HG02588 (cell line): Measurements from ENCODE around the gene MAPK12.
A peak's percentile ranks its signal among the peaks of the same experiment; 100 is the strongest.

Experiments
- ATAC-seq: cut with Tn5 transposase; IDR thresholded peaks from one replicate; pipeline ENCODE4 v1.9.1; 2021; ENCODE audit warnings: mild to moderate bottlenecking, moderate library complexity; ENCODE audit not compliant: unreplicated experiment

Gene MAPK12

GRCh38 chr22:50253046-50253915 lies 8.2 kb downstream of the MAPK12 start:
- no peak for ATAC-seq

DNA sequence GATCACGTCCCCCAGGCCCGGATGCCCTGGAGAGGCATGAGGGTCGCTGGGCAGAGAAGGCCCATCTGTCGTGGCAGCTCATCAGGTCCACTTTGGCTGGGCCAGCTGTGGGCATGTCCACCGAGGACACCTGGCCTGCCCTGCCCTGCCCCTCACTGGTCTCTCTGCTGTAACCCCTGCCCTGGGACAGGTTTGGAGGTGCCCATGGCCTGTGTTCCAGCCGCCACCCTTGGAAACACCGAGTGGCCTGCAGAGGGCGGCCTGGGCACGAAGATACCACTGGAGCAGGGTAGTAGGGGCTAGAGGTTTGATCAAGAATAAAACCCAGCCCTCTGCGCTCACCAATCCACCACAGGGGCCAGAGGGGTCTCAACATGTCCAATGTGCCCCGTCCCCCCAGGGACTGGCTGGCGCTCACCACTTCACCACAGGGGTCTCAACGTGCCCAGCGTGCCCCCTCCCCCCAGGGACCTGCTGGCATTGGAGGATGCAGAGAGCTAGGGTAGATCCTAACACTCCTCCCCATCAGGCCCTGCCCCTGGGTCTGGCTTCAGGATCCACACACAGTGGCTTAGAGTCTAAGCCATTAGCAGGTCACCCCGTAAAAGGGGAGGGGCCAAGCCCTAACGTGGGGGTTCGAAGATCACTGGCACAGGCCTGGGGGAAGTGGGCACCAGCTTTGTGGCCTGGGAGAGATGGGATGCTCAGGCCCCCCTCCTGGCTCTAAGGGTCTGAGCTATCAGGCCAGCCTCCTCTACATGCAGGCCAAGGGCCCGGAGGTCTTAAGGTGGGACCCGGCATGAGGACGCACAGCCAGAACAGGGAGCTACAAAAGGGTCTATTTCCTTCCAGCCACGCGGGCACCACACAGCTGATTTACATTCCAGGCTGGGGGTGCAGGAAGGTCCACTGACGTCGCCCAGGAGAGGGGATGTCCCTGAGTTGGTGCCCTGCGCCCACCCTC lies 9.1 kb downstream of the MAPK12 start:
- ATAC-seq, result no peak

- ATAC-seq, result no peak
These were observed 9.9 kb downstream of the MAPK12 start for GRCh38 chr22:50251477-50252081.

- peak; percentile 49 for ATAC-seq
These were observed 10.7 kb downstream of the MAPK12 start, which contains the start of gene HDAC10 for GRCh38 chr22:50250555-50251476. Gene HDAC10, minus strand, starts transcription at chr22:50251265. Its CDS starts 233 bp downstream, at chr22:50251032.

DNA sequence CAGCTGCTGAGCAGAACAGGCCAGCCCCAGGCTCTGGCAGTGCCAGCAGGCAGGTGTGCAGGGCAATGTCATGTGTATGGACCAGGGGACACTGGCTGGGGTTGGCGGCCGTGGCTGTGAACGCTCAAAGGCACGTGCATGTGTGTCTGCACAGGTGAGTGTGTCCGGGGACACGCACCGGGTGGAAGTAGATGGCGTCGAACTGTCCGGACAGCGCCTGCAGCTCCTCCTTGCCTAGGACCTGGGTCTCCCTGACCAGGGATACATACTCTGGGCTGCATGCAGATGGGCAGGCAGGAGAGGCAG lies 11.3 kb downstream of the MAPK12 start:
- no peak for ATAC-seq

DNA sequence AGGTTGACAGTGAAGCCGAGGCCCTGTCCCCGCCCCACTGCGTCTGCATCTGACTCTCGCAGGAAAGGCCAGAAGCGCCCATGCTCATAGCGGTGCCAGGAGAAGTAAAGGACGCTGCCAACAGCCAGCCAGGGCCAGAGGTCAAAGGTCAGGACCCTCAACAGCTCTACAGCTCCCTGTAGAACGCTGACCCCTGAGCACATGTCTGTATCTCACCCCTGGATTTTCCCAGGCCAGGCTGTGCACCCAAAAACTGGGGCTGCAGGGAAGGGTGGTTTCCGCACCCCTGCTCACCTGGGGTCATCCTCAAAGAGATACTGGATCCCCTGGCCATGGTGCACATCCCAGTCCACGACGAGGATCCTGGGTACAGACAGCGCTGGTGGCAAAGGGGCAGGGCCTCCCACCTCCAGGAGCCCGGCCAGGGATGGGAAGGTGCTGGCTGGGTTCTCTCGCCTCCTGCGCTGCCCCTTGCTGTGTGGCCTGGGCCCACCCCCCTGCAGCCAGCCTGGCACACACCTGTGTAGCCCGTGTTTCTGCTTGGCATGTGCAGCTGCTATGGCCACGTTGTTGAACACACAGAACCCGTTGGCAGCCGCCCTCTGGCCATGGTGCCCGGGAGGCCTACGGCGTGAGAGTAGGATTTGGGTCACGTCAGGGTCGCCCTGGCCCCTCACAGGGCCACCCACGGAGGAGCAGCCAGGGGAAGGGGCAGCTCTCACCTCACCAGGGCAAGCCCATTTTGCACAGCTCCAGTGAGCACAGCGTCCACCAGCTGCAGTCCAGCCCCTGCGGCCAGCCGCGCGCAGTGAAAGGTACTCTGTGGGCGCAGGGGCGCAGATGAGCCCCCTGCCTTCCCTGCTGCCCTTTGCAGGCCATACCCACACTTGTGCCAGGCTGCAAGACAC lies 11.9 kb downstream of the MAPK12 start:
- ATAC-seq, result no peak

GRCh38 chr22:50248196-50249081 lies 13.0 kb downstream of the MAPK12 start:
- no peak for ATAC-seq

DNA sequence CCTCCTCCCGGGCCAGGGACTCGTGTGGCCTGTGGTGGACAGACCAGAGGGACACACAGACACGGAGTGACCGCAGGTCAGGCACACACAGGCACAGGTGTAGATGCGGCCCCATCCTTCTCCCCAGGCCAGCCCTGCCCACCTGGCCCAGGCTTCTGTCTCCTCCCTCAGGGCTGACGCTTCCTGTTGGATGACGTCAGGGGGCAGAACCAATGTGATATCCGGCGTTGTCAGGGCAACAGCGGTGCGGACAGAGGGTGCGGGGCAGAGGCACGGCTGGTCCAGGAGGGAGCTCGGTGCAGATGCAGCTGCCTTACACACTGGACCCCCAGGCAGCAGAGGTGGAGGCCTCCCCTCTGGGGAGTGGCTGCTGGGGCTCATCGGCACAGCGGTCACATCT lies 13.7 kb downstream of the MAPK12 start:
- no peak for ATAC-seq

DNA sequence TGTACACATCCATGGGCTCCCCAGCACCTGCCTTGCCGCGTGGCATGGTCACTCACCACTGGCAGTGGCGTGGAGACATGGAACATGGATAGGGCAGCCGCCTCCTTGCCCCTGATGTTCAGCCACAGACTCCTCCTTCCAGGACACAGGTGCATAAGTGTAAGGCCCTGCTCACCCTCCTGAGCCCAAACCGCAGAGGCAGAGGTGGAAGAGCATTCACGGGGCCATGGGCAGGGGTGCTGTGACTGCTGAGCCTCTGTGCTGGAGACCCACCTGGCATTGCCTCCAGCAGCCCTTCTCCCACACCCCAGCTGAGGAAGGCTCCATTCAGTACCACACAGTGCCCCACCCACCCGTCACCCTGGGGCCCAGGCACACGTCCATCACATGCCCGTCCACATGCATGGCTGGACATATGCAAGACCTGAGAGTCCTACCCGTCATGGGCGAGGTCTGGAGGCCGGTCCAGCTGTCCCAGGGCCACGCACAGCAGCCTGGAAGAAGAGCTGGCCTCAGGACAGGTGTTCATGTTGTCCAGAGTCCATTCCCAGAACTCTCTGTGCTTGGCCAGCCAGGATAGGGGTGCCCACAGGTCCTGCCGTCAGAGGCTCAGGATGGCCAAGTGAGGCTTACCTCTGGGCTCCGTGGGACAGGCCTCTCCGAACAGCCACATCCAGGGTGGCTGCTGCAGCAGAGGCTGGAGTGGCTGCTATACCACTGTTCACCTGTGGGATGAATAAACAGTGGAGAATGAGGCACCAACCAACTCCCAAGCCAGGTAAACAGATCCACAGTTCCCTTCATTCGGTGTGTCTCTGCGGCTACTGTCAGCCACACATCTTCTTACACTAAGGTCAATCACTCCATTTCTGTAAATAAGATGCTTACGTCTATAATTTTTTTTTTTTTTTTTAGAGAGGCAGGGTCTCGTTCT lies 15.0 kb downstream of the MAPK12 start:
- ATAC-seq, result no peak

DNA sequence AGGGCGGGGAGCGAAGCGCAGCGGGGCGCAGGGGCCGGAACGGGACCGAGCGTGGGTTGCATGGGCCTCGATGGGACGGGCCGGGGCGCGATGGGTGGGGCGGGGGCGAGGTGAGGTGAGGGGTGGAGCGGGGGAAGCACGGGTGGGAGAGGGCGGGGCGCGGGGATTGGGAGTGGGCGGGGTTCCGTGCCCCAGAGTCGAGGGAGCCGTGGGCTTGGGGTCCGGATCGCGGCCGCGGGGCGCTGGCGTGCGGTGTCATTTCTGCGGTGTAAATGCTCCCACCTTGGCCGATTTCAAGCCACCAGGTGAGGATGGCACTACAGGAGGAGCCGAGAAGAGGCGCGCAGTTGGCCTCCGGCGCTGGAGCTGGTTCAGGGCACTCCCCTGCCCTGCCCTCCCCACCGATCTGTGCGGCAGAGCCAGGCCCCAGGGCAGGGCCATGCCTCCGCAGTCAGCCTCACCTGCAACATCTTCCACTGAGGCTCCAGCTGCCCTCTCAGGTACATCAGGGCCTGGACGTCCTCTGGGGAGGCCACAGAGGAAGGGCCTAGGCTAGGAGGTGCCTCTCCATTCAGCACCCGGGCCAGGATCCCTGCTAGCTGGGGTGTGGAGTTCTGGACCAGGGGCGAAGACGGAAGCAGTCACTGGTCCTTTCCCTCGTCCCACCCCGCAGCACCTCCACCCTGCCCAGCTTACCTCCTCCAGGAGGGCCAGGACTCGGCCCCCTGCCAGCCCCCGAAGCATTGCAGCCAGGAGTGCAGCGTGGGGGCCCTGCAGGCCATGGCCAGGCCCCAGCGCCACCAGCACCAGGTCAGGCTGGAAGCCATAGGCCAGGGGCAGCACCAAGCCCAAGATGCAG lies 16.0 kb downstream of the MAPK12 start:
- no peak for ATAC-seq

DNA sequence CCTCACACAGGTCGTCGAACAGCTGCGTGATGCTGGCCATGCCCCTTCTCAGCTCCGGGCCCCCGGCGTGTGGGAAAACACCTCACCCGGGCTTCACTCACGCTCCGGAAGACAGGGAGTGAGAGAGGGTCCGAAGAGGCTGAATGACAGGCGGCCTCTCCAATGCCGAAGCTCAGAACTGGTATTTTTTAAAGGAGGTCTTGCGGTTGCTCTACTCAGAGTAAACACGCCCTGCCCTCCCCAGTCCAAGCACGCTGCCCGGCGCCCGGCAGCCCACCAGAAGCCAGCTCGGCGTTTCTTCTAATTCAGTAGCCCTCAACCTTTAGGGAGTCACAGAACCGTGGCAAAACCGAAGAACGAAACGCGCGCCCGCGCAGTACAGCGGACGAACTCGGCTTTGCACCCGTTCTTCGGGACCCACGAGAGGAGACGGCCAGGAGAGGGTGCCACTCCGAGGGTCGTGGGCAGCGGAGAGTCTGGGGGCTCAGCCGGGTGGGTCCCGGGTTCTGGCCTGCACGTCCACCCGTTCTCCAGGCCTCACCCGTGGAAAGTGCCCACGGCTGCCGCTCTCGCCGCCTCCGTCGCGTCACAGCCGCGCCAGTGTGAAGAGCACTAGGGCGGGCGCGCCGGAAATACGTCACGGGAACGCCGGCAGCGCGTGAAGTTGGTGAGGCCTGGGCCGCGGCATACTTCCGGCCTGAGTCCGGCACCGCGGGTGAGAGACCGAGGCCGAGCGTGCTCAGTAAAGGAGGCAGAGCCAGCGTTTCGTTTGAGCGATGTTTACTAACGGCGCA lies 16.9 kb downstream of the MAPK12 start, which contains the start of gene TUBGCP6:
TUBGCP6 (minus strand) TSS at position 604 of the 794 bp plus-strand sequence; CDS start at position 40, 564 bp downstream.
- ATAC-seq, result peak; percentile 69

DNA sequence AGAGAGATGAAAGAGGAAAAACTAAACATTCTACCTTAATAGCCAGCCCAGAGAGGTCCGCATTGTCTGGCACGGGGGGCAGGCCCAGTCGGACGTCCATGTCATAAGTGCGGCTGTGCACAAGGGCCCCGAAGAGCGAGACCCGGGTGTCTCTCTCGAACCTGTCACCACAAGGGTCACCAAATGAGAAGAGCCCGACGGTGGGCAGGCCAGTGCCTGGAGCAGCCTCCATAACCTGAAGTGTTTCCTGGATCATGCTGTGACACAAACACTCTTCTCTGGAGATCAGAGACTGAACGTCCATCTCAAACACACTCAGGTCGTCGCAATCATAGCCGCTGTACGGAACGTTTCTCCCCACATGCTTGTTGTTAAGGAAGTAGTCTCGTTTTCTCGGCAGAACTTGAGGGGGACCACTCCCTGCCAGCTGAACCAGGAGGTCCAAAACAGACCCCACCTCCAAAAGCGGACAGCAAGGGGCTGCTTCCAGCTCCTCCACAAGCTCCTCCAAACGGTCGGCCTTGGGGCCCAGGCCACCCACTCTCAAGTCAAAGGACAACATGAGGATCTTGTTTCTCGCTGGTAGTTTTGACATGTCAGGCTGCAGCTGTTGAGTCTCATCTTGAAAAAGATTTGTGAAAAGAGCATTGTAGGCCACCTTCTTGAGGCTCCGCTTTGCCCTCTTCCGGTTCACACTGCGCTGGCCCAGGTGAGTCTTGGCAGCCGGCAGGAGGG lies 17.6 kb downstream of the MAPK12 start:
- ATAC-seq, result no peak

GRCh38 chr22:50242406-50242949 lies 19.0 kb downstream of the MAPK12 start:
- no peak for ATAC-seq

- ATAC-seq, result no peak
These were observed 22.7 kb downstream of the MAPK12 start for GRCh38 chr22:50238755-50239154.
